GM12873 (cell line): ENCODE data around the gene HERC3.

Experiments
- CTCF ChIP-seq: IDR thresholded peaks from 2 replicates; pipeline ENCODE4 v1.5.1; 2012; ENCODE audit warnings: low read depth, mild to moderate bottlenecking, moderate library complexity, low read length, control low read depth; ENCODE audit not compliant: insufficient read depth; ENCODE audit errors: missing control alignments

HERC3 gene

GRCh38 chr4:88731381-88731780, 139.1 kb downstream of the HERC3 start:
- no peak for TF ChIP-seq CTCF

GRCh38 chr4:88732714-88733368, 140.6 kb downstream of the HERC3 start:
- TF ChIP-seq CTCF: no peak

- no peak for TF ChIP-seq CTCF
Measured at GRCh38 chr4:88734403-88734949, 142.2 kb downstream of the HERC3 start.

- no peak for TF ChIP-seq CTCF
Measured at GRCh38 chr4:88735564-88735963, 143.3 kb downstream of the HERC3 start.

GRCh38 chr4:88736264-88736663, 144.0 kb downstream of the HERC3 start:
- no peak for TF ChIP-seq CTCF

- TF ChIP-seq CTCF: no peak
Measured at GRCh38 chr4:88737307-88737941, 145.1 kb downstream of the HERC3 start.

GRCh38 chr4:88738180-88738579, 145.9 kb downstream of the HERC3 start:
- TF ChIP-seq CTCF: no peak
